AG04450 (cell line): Measurements from ENCODE around the gene NPHP4. TPM values are rescaled to one million over a fixed set of nuclear protein-coding genes. Genes with fewer than 3 reads are reported as not detected.

Experiments used
- CTCF ChIA-PET: fragments of 300-600, 350-600 bp; formaldehyde crosslinking; extraction: SDS; loops from one replicate; lab custom pipeline; 2022; ENCODE audit warnings: antibody characterized with exemption, inconsistent platforms; lab: Charles Lee
- POLR2A ChIA-PET: fragments of 350-600 bp; formaldehyde crosslinking; extraction: SDS; loops from one replicate; lab custom pipeline; 2021; ENCODE audit warnings: antibody characterized with exemption, inconsistent platforms; lab: Yijun Ruan, JAX
- DNase-seq: peaks from one replicate; pipeline ENCODE4 v3.0.0-alpha.2; 2011; ENCODE audit warnings: low read depth, low spot score
- H3K27ac ChIP-seq: one replicate; pipeline ENCODE4 v1.5.1; 2012; ENCODE audit warnings: low read depth, low read length, control low read depth
- H3K27me3 ChIP-seq: one replicate; pipeline ENCODE4 v1.6.0; 2012; ENCODE audit warnings: low read length; ENCODE audit not compliant: control insufficient read depth, insufficient read depth
- H3K4me3 ChIP-seq: 2 replicates; pipeline ENCODE4 v1.5.1; 2011; ENCODE audit warnings: mild to moderate bottlenecking, low read depth, low read length, control low read depth
- H3K9me3 ChIP-seq: 2 replicates; pipeline ENCODE4 v1.5.1; 2012; ENCODE audit warnings: low read length; ENCODE audit not compliant: control insufficient read depth, insufficient read depth
- polyA plus RNA-seq: library from polyadenylated mRNA; depleted of rRNA; stranded (reverse); fragments of >200 nt; gene quantifications from 2 replicates; pipeline ENCODE4 v1.2.3, GENCODE V29; 2011
- TF ChIP-seq, protein P1 (sequence below): IDR thresholded peaks from 2 replicates; pipeline ENCODE4 v1.5.1; 2011; ENCODE audit warnings: low read depth, low read length, control low read depth, inconsistent platforms

The NPHP4 gene
- polyA plus RNA-seq, 1 experiment = 1.6 TPM

DNA sequence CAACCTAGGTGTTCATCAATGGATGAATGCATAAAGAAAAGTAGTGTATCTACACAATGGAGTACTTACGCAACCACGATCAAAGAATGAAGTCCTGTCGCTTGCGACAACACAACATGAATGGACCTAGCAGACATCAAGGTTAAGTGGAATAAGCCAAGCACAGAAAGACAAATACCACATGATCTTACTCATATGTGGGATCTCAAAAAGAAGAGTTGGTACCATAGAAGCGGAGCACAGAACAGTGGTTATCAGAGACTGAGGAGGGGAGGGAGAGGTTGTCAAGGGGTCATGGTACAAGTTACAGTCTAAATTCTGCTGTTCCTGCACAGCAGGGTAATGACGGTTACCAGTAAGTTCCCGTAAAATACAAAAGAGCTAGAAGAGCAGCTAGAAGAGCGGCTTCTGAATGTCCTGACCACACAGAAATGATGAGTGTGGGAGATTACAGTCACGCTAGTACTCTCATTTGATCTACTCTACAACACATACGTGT lies 36.7 kb downstream of the NPHP4 start:
- Histone ChIP-seq H3K27me3 (no peaks in the 10 kb centered on the region), H3K27ac (no peak overlapping the region), H3K9me3 (no peaks in the 10 kb centered on the region), H3K4me3 (no peak overlapping the region)
- POLR2A ChIA-PET = no interaction called here
- TF ChIP-seq, protein P1, sequence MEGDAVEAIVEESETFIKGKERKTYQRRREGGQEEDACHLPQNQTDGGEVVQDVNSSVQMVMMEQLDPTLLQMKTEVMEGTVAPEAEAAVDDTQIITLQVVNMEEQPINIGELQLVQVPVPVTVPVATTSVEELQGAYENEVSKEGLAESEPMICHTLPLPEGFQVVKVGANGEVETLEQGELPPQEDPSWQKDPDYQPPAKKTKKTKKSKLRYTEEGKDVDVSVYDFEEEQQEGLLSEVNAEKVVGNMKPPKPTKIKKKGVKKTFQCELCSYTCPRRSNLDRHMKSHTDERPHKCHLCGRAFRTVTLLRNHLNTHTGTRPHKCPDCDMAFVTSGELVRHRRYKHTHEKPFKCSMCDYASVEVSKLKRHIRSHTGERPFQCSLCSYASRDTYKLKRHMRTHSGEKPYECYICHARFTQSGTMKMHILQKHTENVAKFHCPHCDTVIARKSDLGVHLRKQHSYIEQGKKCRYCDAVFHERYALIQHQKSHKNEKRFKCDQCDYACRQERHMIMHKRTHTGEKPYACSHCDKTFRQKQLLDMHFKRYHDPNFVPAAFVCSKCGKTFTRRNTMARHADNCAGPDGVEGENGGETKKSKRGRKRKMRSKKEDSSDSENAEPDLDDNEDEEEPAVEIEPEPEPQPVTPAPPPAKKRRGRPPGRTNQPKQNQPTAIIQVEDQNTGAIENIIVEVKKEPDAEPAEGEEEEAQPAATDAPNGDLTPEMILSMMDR = no peak
- CTCF ChIA-PET = interaction anchor here (0.6 kb wide), 1 partner anchor 271 kb away, joined by 3 read pairs; no protein-coding TSS in a partner anchor
- DNase-seq = no peak

DNA sequence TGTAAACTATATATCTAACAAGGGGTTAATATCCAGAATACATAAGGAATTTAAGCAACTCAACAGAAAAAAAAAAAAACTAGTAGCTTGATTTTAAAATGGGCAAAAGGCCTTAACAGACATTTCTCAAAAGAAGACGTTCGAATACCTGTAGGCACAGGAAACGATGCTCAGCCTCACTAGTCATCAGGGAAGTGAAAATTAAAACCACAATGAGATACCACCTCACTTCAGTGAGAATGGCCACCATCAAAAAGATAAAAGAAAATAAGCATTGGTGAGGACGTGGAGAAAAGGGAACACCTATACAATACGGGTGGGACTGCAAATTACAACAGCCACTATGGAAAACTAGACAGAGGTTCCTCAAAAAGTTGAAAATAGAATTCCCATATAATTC lies 37.3 kb downstream of the NPHP4 start:
- Histone ChIP-seq H3K9me3 (no peaks in the 10 kb centered on the region), H3K27ac (no peak overlapping the region), H3K27me3 (no peaks in the 10 kb centered on the region), H3K4me3 (no peak overlapping the region)
- no peak for DNase-seq
- TF ChIP-seq, protein P1 = no peak
- ChIA-PET POLR2A (no interaction called here), CTCF (no interaction called here)

DNA sequence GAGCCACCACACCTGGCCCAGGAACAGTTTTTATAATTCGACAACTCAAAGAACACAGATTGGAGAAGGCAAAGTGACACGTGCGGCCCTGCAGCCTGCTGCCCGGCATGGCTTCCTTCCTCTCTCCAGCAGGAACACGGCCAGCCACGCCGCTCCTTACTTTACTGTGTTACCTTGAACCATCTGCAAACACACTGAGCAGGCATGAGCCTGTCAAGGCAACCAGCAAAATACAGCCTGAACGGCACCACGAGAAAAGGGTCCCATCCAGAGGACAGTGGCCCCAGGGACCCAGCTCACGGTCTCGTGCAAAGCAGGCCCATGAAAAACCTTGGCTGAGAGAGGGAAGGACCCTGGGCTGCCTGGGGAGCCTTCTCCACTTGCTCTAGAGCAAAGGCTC lies 38.8 kb downstream of the NPHP4 start:
- Histone ChIP-seq H3K9me3 (no peaks in the 10 kb centered on the region), H3K27me3 (no peaks in the 10 kb centered on the region), H3K27ac (no peak overlapping the region), H3K4me3 (no peak overlapping the region)
- ChIA-PET CTCF (no interaction called here), POLR2A (no interaction called here)
- TF ChIP-seq, protein P1 = no peak
- no peak for DNase-seq

DNA sequence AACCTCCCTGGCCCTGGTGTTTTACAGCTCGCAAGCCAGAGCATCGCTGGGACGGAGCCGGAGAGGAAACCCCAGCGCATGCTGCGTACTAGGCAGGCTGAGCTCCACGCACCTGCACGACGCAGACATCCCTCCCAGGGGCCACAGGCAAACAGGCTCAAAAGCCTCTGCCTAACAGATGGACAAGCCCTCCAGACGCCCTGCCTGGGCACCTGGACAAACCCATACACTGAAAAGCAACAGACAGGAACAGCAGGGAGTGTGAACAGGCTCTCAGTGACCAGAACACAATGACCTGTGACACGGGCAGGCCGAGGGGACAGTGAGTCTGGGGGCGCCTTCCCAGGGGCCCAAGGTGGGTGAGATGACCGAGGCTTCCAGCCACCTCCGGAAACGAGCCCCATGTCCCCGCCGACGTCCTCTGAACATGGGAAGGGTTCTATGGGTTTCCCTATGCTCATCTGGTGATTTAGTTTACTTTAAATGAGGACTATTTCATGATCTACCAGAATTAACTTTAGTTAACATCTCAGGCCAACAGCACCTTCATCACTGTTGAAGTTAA lies 40.3 kb downstream of the NPHP4 start:
- Histone ChIP-seq H3K9me3 (no peaks in the 10 kb centered on the region), H3K27me3 (no peaks in the 10 kb centered on the region), H3K4me3 (no peak overlapping the region), H3K27ac (no peak overlapping the region)
- TF ChIP-seq, protein P1 = no peak
- no peak for DNase-seq
- ChIA-PET CTCF (no interaction called here), POLR2A (no interaction called here)

DNA sequence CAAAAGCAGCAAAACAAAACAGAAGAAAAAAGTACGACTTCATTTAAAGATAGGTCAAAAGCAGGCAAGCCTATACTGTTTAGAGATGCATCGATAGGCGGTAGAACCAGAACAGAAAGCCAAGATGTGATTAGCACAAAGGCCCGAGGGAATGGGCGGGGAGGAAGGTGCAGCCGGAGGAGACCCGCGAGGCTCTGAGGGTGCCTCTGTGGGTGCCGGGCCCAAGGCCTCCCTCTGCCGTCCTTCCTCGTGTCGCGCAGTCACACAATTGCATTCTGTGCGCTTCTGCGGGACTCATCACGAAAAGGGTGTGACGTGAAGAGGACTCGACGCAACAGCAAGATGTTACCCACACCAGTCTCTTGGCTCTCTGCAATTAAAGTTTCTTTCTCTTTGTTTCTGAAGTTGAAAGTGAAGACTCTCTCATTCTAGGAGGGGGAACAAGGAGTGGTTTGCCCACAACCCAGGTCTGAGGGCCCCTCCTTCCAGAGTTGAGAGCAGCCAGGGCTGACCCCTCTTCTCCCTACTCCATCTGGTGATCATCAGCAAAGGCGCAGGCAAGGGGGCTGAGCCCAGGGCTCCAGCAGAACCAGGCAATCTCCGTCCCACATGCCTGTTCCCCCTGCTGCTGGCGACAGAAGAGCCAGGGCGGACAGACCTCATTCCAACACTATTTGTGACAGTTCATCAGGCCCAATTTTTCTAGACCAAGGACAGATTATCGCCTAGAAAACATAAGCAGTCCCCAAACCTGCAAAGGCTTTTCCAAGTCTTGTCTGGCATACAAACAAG lies 41.0 kb downstream of the NPHP4 start:
- POLR2A ChIA-PET = no interaction called here
- no peak overlapping the region for H3K4me3 ChIP-seq
- no peak overlapping the region for H3K27ac ChIP-seq
- H3K27me3 ChIP-seq = no peaks in the 10 kb centered on the region
- CTCF ChIA-PET = no interaction called here
- TF ChIP-seq, protein P1 = no peak
- no peaks in the 10 kb centered on the region for H3K9me3 ChIP-seq
- DNase-seq = no peak
